Body of pancreas (tissue), 4 donors: Measurements from ENCODE around the gene ZNF583. TPM values are rescaled to one million over a fixed set of nuclear protein-coding genes. Genes with fewer than 3 reads are reported as not detected.

ENCODE experiments used
- ATAC-seq: fragments of 150-250 bp; one replicate; pipeline ENCODE4 v1.9.1; 2016
- DNase-seq, 4 donors: peaks; one replicate each; pipeline ENCODE4 v3.0.0-alpha.2; 2019
- H3K27ac ChIP-seq, 4 donors: fragments of 200-600 bp; sonication (generic); 1 replicate in 3 of 4; 2 replicates in 1 of 4; pipeline versions ENCODE4 v1.5.1 to v1.6.1; 2016 to 2019; ENCODE audit warnings: mild to moderate bottlenecking in 1 of 4, mixed read lengths in 1 of 4, moderate library complexity in 1 of 4
- H3K27me3 ChIP-seq, 2 donors: fragments of 200-600 bp; sonication (generic); one replicate each; pipeline ENCODE4 v1.6.0; 2016; ENCODE audit warnings: mild to moderate bottlenecking in 1 of 2
- H3K36me3 ChIP-seq, 2 donors: fragments of 200-600 bp; sonication (generic); replicated peaks in 1 of 2; 2 replicates each; pipeline ENCODE4 v1.5.1; 2016; ENCODE audit warnings: low read depth in 2 of 2; ENCODE audit not compliant: insufficient read depth in 1 of 2
- H3K4me1 ChIP-seq: fragments of 200-600 bp; sonication (generic); one replicate; pipeline ENCODE4 v1.6.0; 2016
- H3K4me3 ChIP-seq, 2 donors: fragments of 200-600 bp; sonication (generic); 1 replicate in 1 of 2; 2 replicates in 1 of 2; pipeline ENCODE4 v1.5.1; 2016 to 2019
- H3K9me3 ChIP-seq, 3 donors: fragments of 200-600 bp; sonication (generic); 1 replicate in 2 of 3; 2 replicates in 1 of 3; pipeline ENCODE4 v1.5.1; 2016
- CTCF ChIP-seq, 7 experiments: fragments of 450-650 bp in 4 of 7; fragments of 200-600 bp in 3 of 7; sonication (generic) in 3 of 7; IDR thresholded peaks; one replicate each; pipeline ENCODE4 v1.5.1; 2016 to 2019; ENCODE audit warnings: antibody characterized with exemption in 7 of 7
- POLR2A ChIP-seq, 3 donors: fragments of 450-650 bp; IDR thresholded peaks; one replicate each; pipeline ENCODE4 v1.6.1; 2016; ENCODE audit warnings: antibody characterized with exemption in 3 of 3, mild to moderate bottlenecking in 2 of 3
- WGBS, 2 donors: methylation state at CpG; one replicate each; pipeline ENCODE4 v1.1.5; 2017; 5-methylcytosine and 5-hydroxymethylcytosine counted together
- intact Hi-C: fragments of 100-400 bp; cut with DNase I; formaldehyde crosslinking; loops from one replicate; pipeline ENCODE4 v1.15.1; 2023
- total RNA-seq, 2 donors: library from RNA; depleted of rRNA; stranded (reverse); fragments of >200 nt; gene quantifications; one replicate each; pipeline ENCODE4 v1.1.0, GENCODE V29; 2016

Gene ZNF583
- total RNA-seq, 2 donors from 2014 or later = 2.6 to 3.6 TPM

- Histone ChIP-seq H3K4me3 (peak overlapping the region; percentile 31 to 35), H3K27ac (peak overlapping the region; percentile 45 to 85 (median 74)), H3K4me1 (peaks cover 14% of the 10 kb centered on the region), H3K27me3 (no peaks in the 10 kb centered on the region), H3K9me3 (no peaks in the 10 kb centered on the region), H3K36me3 (no peaks in the 10 kb centered on the region)
- intact Hi-C loops = no loop called here
- 8 to 22% methylated on average over 15 to 64 of the region's 65 CpGs for WGBS, 2 donors
- peak; percentile 30 to 78 (median 76) for TF ChIP-seq POLR2A (IDR thresholded peaks at IDR 0.05)
- TF ChIP-seq CTCF (IDR thresholded peaks at IDR 0.05) = peak in 1 of 7 experiments; percentile 30
- DNase-seq (peak; percentile 86 to 94 (median 92)), ATAC-seq (peak; percentile 97)
Measured at GRCh38 chr19:56367829-56368711, 36.1 kb upstream of the ZNF583 start.

- Histone ChIP-seq H3K27me3 (no peaks in the 10 kb centered on the region), H3K27ac (no peak overlapping the region), H3K36me3 (peaks cover 6 to 7% of the 10 kb centered on the region in 2 donors), H3K9me3 (no peaks in the 10 kb centered on the region), H3K4me1 (peaks cover 14% of the 10 kb centered on the region), H3K4me3 (no peak overlapping the region)
- 97% methylated on average over 3 of the region's 3 CpGs for WGBS, 2 donors
- no peak for DNase-seq
- intact Hi-C loops = no loop called here
- TF ChIP-seq POLR2A (IDR thresholded peaks at IDR 0.05) = no peak
- TF ChIP-seq CTCF (IDR thresholded peaks at IDR 0.05) = no peak
- no peak for ATAC-seq
Measured at GRCh38 chr19:56369886-56370676, 34.1 kb upstream of the ZNF583 start.

- Histone ChIP-seq H3K4me3 (no peak overlapping the region), H3K9me3 (peaks cover 0 to 10% (median 2%) of the 10 kb centered on the region in 3 donors), H3K27ac (no peak overlapping the region), H3K36me3 (peaks cover 12% of the 10 kb centered on the region in 2 donors), H3K27me3 (no peaks in the 10 kb centered on the region), H3K4me1 (peaks cover 14% of the 10 kb centered on the region)
- no peak for DNase-seq
- TF ChIP-seq POLR2A (IDR thresholded peaks at IDR 0.05) = no peak
- ATAC-seq = no peak
- intact Hi-C loops = no loop called here
- 71 to 80% methylated on average over 1 of the region's 1 CpG for WGBS, 2 donors
Measured at GRCh38 chr19:56372281-56372680, 31.9 kb upstream of the ZNF583 start.

GRCh38 chr19:56377105-56377924 is 26.8 kb upstream of the ZNF583 start:
- intact Hi-C loops = no loop called here
- Histone ChIP-seq H3K4me3 (no peak overlapping the region), H3K27me3 (no peaks in the 10 kb centered on the region), H3K27ac (no peak overlapping the region), H3K4me1 (no peaks in the 10 kb centered on the region), H3K9me3 (peaks cover 0 to 23% (median 2%) of the 10 kb centered on the region in 3 donors), H3K36me3 (peaks cover 15% of the 10 kb centered on the region in 2 donors)
- no peak for TF ChIP-seq CTCF (IDR thresholded peaks at IDR 0.05)
- no peak for TF ChIP-seq POLR2A (IDR thresholded peaks at IDR 0.05)
- DNase-seq = no peak
- no peak for ATAC-seq
- 88 to 89% methylated on average over 11 of the region's 11 CpGs for WGBS, 2 donors
